ENCODE data around the gene CCL4.
A peak's percentile ranks its signal among the peaks of the same experiment; 100 is the strongest.

Gene CCL4

GRCh38 chr17:36144014-36144413 is 40.4 kb downstream of the CCL4 start:
- no peak for DNase-seq (ENCODE audit: low read depth)

- DNase-seq (ENCODE audit: low read depth), result no peak
These were observed 41.5 kb downstream of the CCL4 start for GRCh38 chr17:36144981-36145729.

GRCh38 chr17:36147601-36148000 is 44.0 kb downstream of the CCL4 start:
- no peak for DNase-seq (ENCODE audit: low read depth)

- peak; percentile 56 for DNase-seq (ENCODE audit: low read depth)
These were observed 45.1 kb downstream of the CCL4 start for GRCh38 chr17:36148559-36149295.

GRCh38 chr17:36149296-36149820 is 45.7 kb downstream of the CCL4 start:
- no peak for DNase-seq (ENCODE audit: low read depth)

GRCh38 chr17:36151891-36152638 is 48.4 kb downstream of the CCL4 start:
- no peak for DNase-seq (ENCODE audit: low read depth)

- no peak for DNase-seq (ENCODE audit: low read depth)
These were observed 49.1 kb downstream of the CCL4 start for GRCh38 chr17:36152639-36153120.

- no peak for DNase-seq (ENCODE audit: low read depth)
These were observed 50.4 kb downstream of the CCL4 start for GRCh38 chr17:36153895-36154610.
